DOHH2 (cell line): ENCODE data around the gene KCNAB3.

Source experiments
- CTCF ChIP-seq: fragments of 200-600 bp; sonication (generic); IDR thresholded peaks from one replicate; pipeline ENCODE4 v1.5.1; 2014; ENCODE audit warnings: antibody characterized with exemption, mild to moderate bottlenecking, low read depth, low read length; ENCODE audit not compliant: poor library complexity, severe bottlenecking
- EZH2phosphoT487 ChIP-seq: fragments of 200-600 bp; sonication (generic); IDR thresholded peaks from 2 replicates; pipeline ENCODE4 v1.6.1; 2017; ENCODE audit warnings: borderline replicate concordance, mild to moderate bottlenecking, antibody characterized with exemption, low read length, moderate library complexity, mixed read lengths

- TF ChIP-seq CTCF (no peak), EZH2phosphoT487 (no peak)
Observed at GRCh38 chr17:7916385-7916682, 13.3 kb downstream of the KCNAB3 start.
